Caco-2 (cell line): ENCODE measurements around the gene GEMIN5. TPM values are rescaled to one million over a fixed set of nuclear protein-coding genes. Genes with fewer than 3 reads are reported as not detected.

Source experiments
- BruUV-seq: library from RNA; stranded (reverse); fragments of 400-500 nt; replicated peaks from 2 replicates; lab custom pipeline; 2021; lab: Mats Ljungman, UMichigan
- CTCF ChIA-PET: fragments of 300-600 bp; sonication (Branson Sonifier 250); formaldehyde crosslinking; loops from one replicate; lab custom pipeline; 2022; ENCODE audit warnings: antibody characterized with exemption; lab: Charles Lee
- POLR2A ChIA-PET: fragments of 300-600 bp; sonication (Branson Sonifier 250); formaldehyde crosslinking; loops from one replicate; lab custom pipeline; 2022; ENCODE audit warnings: antibody characterized with exemption; lab: Charles Lee
- DNase-seq, 2 experiments: peaks; one replicate each; pipeline versions ENCODE4 v3.0.0 to v3.0.0-alpha.2; 2020 to 2022
- H3K27me3 ChIP-seq: replicated peaks from 2 replicates; pipeline ENCODE4 v1.6.0; 2011; ENCODE audit warnings: low read length; ENCODE audit not compliant: control insufficient read depth, insufficient read depth
- H3K36me3 ChIP-seq: 2 replicates; pipeline ENCODE4 v1.5.1; 2011; ENCODE audit warnings: low read length; ENCODE audit not compliant: control insufficient read depth, insufficient read depth
- H3K4me1 ChIP-seq: fragments of 250-450 bp; sonication (Bioruptor Pico); 2 replicates; pipeline ENCODE4 v1.5.1; 2020; ENCODE audit warnings: mild to moderate bottlenecking
- H3K4me3 ChIP-seq: 2 replicates; pipeline ENCODE4 v1.5.1; 2011; ENCODE audit warnings: low read depth, mild to moderate bottlenecking, control low read depth, low read length
- H3K9me3 ChIP-seq: fragments of 250-450 bp; sonication (Bioruptor Pico); 2 replicates; pipeline ENCODE4 v1.5.1; 2020; ENCODE audit warnings: mild to moderate bottlenecking, moderate library complexity
- H3K27ac Mint-ChIP-seq: one replicate; pipeline ENCODE4 v1.8.0; 2022; ENCODE audit warnings: mixed read lengths; ENCODE audit not compliant: unreplicated experiment
- H3K27me3 Mint-ChIP-seq: one replicate; pipeline ENCODE4 v1.8.0; 2022; ENCODE audit warnings: mixed read lengths; ENCODE audit not compliant: insufficient read depth, unreplicated experiment
- H3K36me3 Mint-ChIP-seq: one replicate; pipeline ENCODE4 v1.8.0; 2022; ENCODE audit warnings: mild to moderate bottlenecking, mixed read lengths; ENCODE audit not compliant: insufficient read depth, unreplicated experiment
- H3K4me1 Mint-ChIP-seq: one replicate; pipeline ENCODE4 v1.8.0; 2022; ENCODE audit warnings: low read depth, mixed read lengths; ENCODE audit not compliant: unreplicated experiment
- H3K4me3 Mint-ChIP-seq: one replicate; pipeline ENCODE4 v1.8.0; 2022; ENCODE audit warnings: mild to moderate bottlenecking, moderate library complexity, mixed read lengths; ENCODE audit not compliant: unreplicated experiment
- H3K9me3 Mint-ChIP-seq: one replicate; pipeline ENCODE4 v1.8.0; 2022; ENCODE audit warnings: mixed read lengths; ENCODE audit not compliant: unreplicated experiment
- CTCF ChIP-seq, 2 experiments: fragments of 200-600 bp in 1 of 2; IDR thresholded peaks; 1 replicate in 1 of 2; 2 replicates in 1 of 2; pipeline versions ENCODE4 v1.5.1 to v1.8.0; 2011 to 2022; ENCODE audit warnings: antibody characterized with exemption in 1 of 2, control low read depth in 1 of 2, inconsistent platforms in 1 of 2, low read depth in 1 of 2, low read length in 1 of 2, mild to moderate bottlenecking in 1 of 2, moderate library complexity in 1 of 2; ENCODE audit not compliant: insufficient read depth in 1 of 2, severe bottlenecking in 1 of 2, unreplicated experiment in 1 of 2
- intact Hi-C: fragments of 100-400 bp; cut with micrococcal nuclease; formaldehyde crosslinking; loops from one replicate; pipeline ENCODE4 v1.10.0; 2022; ENCODE audit not compliant: unreplicated experiment
- total RNA-seq: library from RNA; stranded (reverse); gene quantifications from 2 replicates; pipeline ENCODE4 v1.2.3, GENCODE V29; 2022

The GEMIN5 gene
- total RNA-seq, 1 experiment from 2014 or later: 20.7 TPM

DNA sequence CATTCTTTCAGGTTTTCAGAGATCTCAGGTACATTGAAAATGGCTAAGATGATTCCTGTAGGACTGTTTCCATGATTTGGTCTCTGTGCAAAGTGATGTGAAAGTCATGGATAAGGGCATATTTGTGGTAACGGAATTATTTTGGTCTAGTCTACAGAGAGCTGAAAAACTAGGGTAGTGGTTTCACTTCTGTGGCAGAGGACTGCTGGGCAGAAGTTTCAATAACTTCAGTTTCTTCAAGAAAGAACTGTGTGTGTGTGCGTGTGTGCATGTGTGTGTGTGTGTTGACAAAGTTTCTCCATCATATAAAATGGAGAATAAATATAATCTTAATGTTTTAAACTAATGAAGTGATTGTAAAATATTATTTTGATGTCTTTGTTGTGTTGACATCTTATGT is 75.2 kb downstream of the GEMIN5 start:
- peaks cover 7% of the 10 kb centered on the region for H3K4me1 ChIP-seq
- no peaks in the 10 kb centered on the region for H3K27me3 Mint-ChIP-seq
- H3K36me3 Mint-ChIP-seq: peaks cover 38% of the 10 kb centered on the region
- no peak overlapping the region for H3K4me3 Mint-ChIP-seq
- no peaks in the 10 kb centered on the region for H3K27me3 ChIP-seq
- peaks cover 3% of the 10 kb centered on the region; the same call in 1 of the 2 replicates for H3K36me3 ChIP-seq
- no peak for DNase-seq
- intact Hi-C loops: no loop called here
- no peak for TF ChIP-seq CTCF (IDR thresholded peaks at IDR 0.05; ENCODE audit: insufficient read depth in 1 of 2, low read depth in 1 of 2, low read length in 1 of 2, severe bottlenecking in 1 of 2, unreplicated experiment in 1 of 2)
- no TSS peak for BruUV-seq
- no peaks in the 10 kb centered on the region for H3K9me3 Mint-ChIP-seq
- ChIA-PET POLR2A (no interaction called here), CTCF (no interaction called here)
- peaks cover 12% of the 10 kb centered on the region for H3K4me1 Mint-ChIP-seq
- H3K27ac Mint-ChIP-seq: no peak overlapping the region
- H3K9me3 ChIP-seq: no peaks in the 10 kb centered on the region
- H3K4me3 ChIP-seq: no peak overlapping the region

DNA sequence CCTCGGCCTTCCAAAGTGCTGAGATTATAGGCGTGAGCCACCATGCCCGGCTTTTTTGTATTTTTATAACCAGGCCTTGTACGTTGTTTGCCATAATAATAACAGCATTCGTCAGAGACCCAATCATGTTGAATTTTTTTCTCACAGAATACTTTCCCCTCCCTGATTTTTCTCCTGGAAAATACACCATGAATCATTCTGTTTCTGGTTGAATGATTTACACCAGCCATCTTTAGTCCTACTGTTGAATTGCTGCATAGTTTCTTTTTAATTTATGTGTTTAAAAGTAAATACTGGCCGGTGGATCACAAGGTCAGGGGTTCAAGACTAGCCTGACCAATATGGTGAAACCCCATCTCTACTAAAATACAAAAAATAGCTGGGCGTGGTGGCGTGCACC is 76.1 kb downstream of the GEMIN5 start:
- Mint-ChIP-seq H3K4me3 (no peak overlapping the region), H3K9me3 (no peaks in the 10 kb centered on the region), H3K27me3 (no peaks in the 10 kb centered on the region), H3K27ac (no peak overlapping the region), H3K36me3 (peaks cover 43% of the 10 kb centered on the region), H3K4me1 (peaks cover 12% of the 10 kb centered on the region)
- ChIA-PET POLR2A (no interaction called here), CTCF (no interaction called here)
- intact Hi-C loops: no loop called here
- no peaks in the 10 kb centered on the region for H3K9me3 ChIP-seq
- TF ChIP-seq CTCF (IDR thresholded peaks at IDR 0.05; ENCODE audit: insufficient read depth in 1 of 2, low read depth in 1 of 2, low read length in 1 of 2, severe bottlenecking in 1 of 2, unreplicated experiment in 1 of 2): no peak
- peaks cover 3% of the 10 kb centered on the region; the same call in 1 of the 2 replicates for H3K36me3 ChIP-seq
- BruUV-seq: no TSS peak
- H3K4me3 ChIP-seq: no peak overlapping the region
- H3K27me3 ChIP-seq: no peaks in the 10 kb centered on the region
- peaks cover 7% of the 10 kb centered on the region for H3K4me1 ChIP-seq
- no peak for DNase-seq

GRCh38 chr5:154860765-154861164 is 77.2 kb downstream of the GEMIN5 start:
- Mint-ChIP-seq H3K9me3 (no peaks in the 10 kb centered on the region), H3K4me3 (no peak overlapping the region), H3K27me3 (no peaks in the 10 kb centered on the region), H3K4me1 (peaks cover 12% of the 10 kb centered on the region), H3K36me3 (peaks cover 35% of the 10 kb centered on the region), H3K27ac (no peak overlapping the region)
- Histone ChIP-seq H3K4me1 (peaks cover 7% of the 10 kb centered on the region), H3K4me3 (no peak overlapping the region), H3K9me3 (no peaks in the 10 kb centered on the region), H3K27me3 (no peaks in the 10 kb centered on the region), H3K36me3 (0 out of 2 replicates have a peak, but pooled peaks cover 3% of the 10 kb centered on the region)
- TF ChIP-seq CTCF (IDR thresholded peaks at IDR 0.05; ENCODE audit: insufficient read depth in 1 of 2, low read depth in 1 of 2, low read length in 1 of 2, severe bottlenecking in 1 of 2, unreplicated experiment in 1 of 2): no peak
- CTCF ChIA-PET: interaction anchor here (1.1 kb wide), 1 partner anchor 20 kb away, joined by 3 read pairs; no protein-coding TSS in a partner anchor
- intact Hi-C loops: no loop called here
- POLR2A ChIA-PET: no interaction called here
- no peak for DNase-seq
- no TSS peak for BruUV-seq
